Gastroesophageal sphincter (tissue), 4 donors: Measurements from ENCODE around the gene CSNK2A1. TPM values are rescaled to one million over a fixed set of nuclear protein-coding genes. Genes with fewer than 3 reads are reported as not detected.

Experiments used
- ATAC-seq: fragments of 150-250 bp; one replicate; pipeline ENCODE4 v1.9.1; 2016; ENCODE audit warnings: mild to moderate bottlenecking, moderate library complexity
- H3K27ac ChIP-seq, 4 donors: fragments of 200-600 bp; sonication (generic) in 3 of 4; 1 replicate in 3 of 4; 2 replicates in 1 of 4; pipeline ENCODE4 v1.5.1; 2016 to 2019
- H3K27me3 ChIP-seq: fragments of 200-600 bp; sonication (generic); one replicate; pipeline ENCODE4 v1.5.1; 2019
- H3K36me3 ChIP-seq, 2 donors: fragments of 200-600 bp; sonication (generic); one replicate each; pipeline ENCODE4 v1.5.1; 2019; ENCODE audit warnings: control low read depth in 1 of 2
- H3K4me1 ChIP-seq, 3 donors: fragments of 200-600 bp; sonication (generic); 1 replicate in 2 of 3; 2 replicates in 1 of 3; pipeline ENCODE4 v1.5.1; 2016 to 2019; ENCODE audit warnings: control low read depth in 2 of 3
- H3K4me3 ChIP-seq, 2 donors: fragments of 200-600 bp; sonication (generic); one replicate each; pipeline ENCODE4 v1.5.1; 2019; ENCODE audit warnings: mild to moderate bottlenecking in 1 of 2, moderate library complexity in 1 of 2
- H3K9me3 ChIP-seq, 3 donors: fragments of 200-600 bp; sonication (generic); one replicate each; pipeline ENCODE4 v1.5.1; 2017 to 2019; ENCODE audit warnings: control low read depth in 2 of 3
- EP300 ChIP-seq: sonication (generic); formaldehyde crosslinking; IDR thresholded peaks from one replicate; pipeline ENCODE4 v1.6.1; 2017; ENCODE audit warnings: antibody characterized with exemption, mild to moderate bottlenecking
- POLR2A ChIP-seq, 2 donors: fragments of 450-650 bp; IDR thresholded peaks; one replicate each; pipeline ENCODE4 v1.6.1; 2017; ENCODE audit warnings: antibody characterized with exemption in 2 of 2, mild to moderate bottlenecking in 2 of 2, moderate library complexity in 1 of 2
- POLR2AphosphoS5 ChIP-seq: sonication (generic); formaldehyde crosslinking; IDR thresholded peaks from one replicate; pipeline ENCODE4 v1.6.1; 2017; ENCODE audit warnings: antibody characterized with exemption
- WGBS, 2 donors: methylation state at CpG; one replicate each; pipeline ENCODE4 v1.1.5; 2018; ENCODE audit warnings: low coverage in 1 of 2; 5-methylcytosine and 5-hydroxymethylcytosine counted together
- total RNA-seq, 4 donors: library from RNA; depleted of rRNA; stranded (reverse); fragments of >200 nt; gene quantifications; one replicate each; pipeline ENCODE4 v1.1.0, GENCODE V29; 2016
- TF ChIP-seq, protein P1 (sequence below), 4 experiments: fragments of 200-600 bp in 2 of 4; fragments of 450-650 bp in 2 of 4; sonication (generic) in 1 of 4; IDR thresholded peaks; one replicate each; pipeline ENCODE4 v1.5.1; 2017 to 2019; ENCODE audit warnings: antibody characterized with exemption in 4 of 4, mild to moderate bottlenecking in 2 of 4, moderate library complexity in 2 of 4

The CSNK2A1 gene
- total RNA-seq, 4 donors from 2014 or later, result 69.1 to 109 (median 92.2) TPM

- Histone ChIP-seq H3K27ac (no peak overlapping the region), H3K4me1 (peaks cover 0 to 6% (median 4%) of the 10 kb centered on the region in 3 donors), H3K36me3 (no peaks in the 10 kb centered on the region), H3K4me3 (no peak overlapping the region), H3K27me3 (peaks cover 36% of the 10 kb centered on the region), H3K9me3 (no peaks in the 10 kb centered on the region)
- TF ChIP-seq, protein P1, sequence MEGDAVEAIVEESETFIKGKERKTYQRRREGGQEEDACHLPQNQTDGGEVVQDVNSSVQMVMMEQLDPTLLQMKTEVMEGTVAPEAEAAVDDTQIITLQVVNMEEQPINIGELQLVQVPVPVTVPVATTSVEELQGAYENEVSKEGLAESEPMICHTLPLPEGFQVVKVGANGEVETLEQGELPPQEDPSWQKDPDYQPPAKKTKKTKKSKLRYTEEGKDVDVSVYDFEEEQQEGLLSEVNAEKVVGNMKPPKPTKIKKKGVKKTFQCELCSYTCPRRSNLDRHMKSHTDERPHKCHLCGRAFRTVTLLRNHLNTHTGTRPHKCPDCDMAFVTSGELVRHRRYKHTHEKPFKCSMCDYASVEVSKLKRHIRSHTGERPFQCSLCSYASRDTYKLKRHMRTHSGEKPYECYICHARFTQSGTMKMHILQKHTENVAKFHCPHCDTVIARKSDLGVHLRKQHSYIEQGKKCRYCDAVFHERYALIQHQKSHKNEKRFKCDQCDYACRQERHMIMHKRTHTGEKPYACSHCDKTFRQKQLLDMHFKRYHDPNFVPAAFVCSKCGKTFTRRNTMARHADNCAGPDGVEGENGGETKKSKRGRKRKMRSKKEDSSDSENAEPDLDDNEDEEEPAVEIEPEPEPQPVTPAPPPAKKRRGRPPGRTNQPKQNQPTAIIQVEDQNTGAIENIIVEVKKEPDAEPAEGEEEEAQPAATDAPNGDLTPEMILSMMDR (IDR thresholded peaks at IDR 0.05), result no peak
- TF ChIP-seq EP300 (no peak), POLR2A (IDR thresholded peaks at IDR 0.05) (no peak), POLR2AphosphoS5 (no peak)
- ATAC-seq, result no peak
- 50 to 88% methylated on average over 1 of the region's 1 CpG for WGBS, 2 donors
Measured at GRCh38 chr20:548906-549305, 5.3 kb upstream of the CSNK2A1 start.

- 67 to 100% methylated on average over 1 of the region's 1 CpG for WGBS, 2 donors
- no peak for TF ChIP-seq POLR2A (IDR thresholded peaks at IDR 0.05)
- no peak for TF ChIP-seq POLR2AphosphoS5
- TF ChIP-seq EP300, result no peak
- TF ChIP-seq, protein P1 (IDR thresholded peaks at IDR 0.05), result no peak
- no peak for ATAC-seq
- Histone ChIP-seq H3K4me1 (peaks cover 0 to 12% (median 4%) of the 10 kb centered on the region in 3 donors), H3K9me3 (no peaks in the 10 kb centered on the region), H3K36me3 (no peaks in the 10 kb centered on the region), H3K4me3 (no peak overlapping the region), H3K27me3 (peaks cover 32% of the 10 kb centered on the region), H3K27ac (no peak overlapping the region)
Measured at GRCh38 chr20:547394-547793, 3.8 kb upstream of the CSNK2A1 start.

DNA sequence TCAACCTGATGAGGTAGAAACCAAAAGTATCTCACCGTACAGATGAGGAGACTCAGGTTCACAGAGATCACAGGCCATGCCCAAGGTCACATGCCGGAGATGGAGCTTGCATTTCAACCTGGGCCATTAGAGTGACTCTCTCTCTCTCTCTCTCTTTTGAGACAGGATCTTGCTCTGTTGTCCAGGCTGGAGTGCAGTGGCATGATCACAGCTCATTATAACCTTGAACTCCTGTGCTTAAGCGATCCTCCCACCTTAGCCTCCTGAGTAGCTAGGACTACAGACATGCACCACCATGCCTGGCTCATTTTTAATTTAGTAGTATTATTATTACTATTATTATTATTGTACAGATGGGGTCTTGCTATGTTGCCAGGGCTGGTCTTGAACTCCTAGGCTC lies 2.8 kb upstream of the CSNK2A1 start:
- Histone ChIP-seq H3K36me3 (no peaks in the 10 kb centered on the region), H3K27me3 (peaks cover 22% of the 10 kb centered on the region), H3K9me3 (no peaks in the 10 kb centered on the region), H3K4me3 (no peak overlapping the region), H3K4me1 (peaks cover 0 to 23% (median 12%) of the 10 kb centered on the region in 3 donors), H3K27ac (no peak overlapping the region)
- TF ChIP-seq, protein P1 (IDR thresholded peaks at IDR 0.05), result no peak
- TF ChIP-seq POLR2AphosphoS5, result no peak
- TF ChIP-seq EP300, result no peak
- no peak for TF ChIP-seq POLR2A (IDR thresholded peaks at IDR 0.05)
- 89% methylated on average over 3 of the region's 3 CpGs; no CpG with 5 or more reads in 1 of the 2 donors for WGBS, 2 donors
- no peak for ATAC-seq

GRCh38 chr20:544153-544725 lies 649 bp upstream of the CSNK2A1 start:
- TF ChIP-seq EP300 (no peak), POLR2AphosphoS5 (no peak), POLR2A (IDR thresholded peaks at IDR 0.05) (no peak)
- TF ChIP-seq, protein P1 (IDR thresholded peaks at IDR 0.05), result no peak
- ATAC-seq, result no peak
- Histone ChIP-seq H3K36me3 (no peaks in the 10 kb centered on the region), H3K27me3 (peaks cover 1% of the 10 kb centered on the region), H3K9me3 (peaks cover 0 to 5% (median 0%) of the 10 kb centered on the region in 3 donors), H3K4me1 (peaks cover 0 to 41% (median 12%) of the 10 kb centered on the region in 3 donors), H3K4me3 (peak overlapping the region; percentile 93 to 98), H3K27ac (peak overlapping the region in 3 of 4 donors; percentile 88 to 94 (median 93))
- WGBS, 2 donors, result 38 to 52% methylated on average over 4 to 6 of the region's 6 CpGs

DNA sequence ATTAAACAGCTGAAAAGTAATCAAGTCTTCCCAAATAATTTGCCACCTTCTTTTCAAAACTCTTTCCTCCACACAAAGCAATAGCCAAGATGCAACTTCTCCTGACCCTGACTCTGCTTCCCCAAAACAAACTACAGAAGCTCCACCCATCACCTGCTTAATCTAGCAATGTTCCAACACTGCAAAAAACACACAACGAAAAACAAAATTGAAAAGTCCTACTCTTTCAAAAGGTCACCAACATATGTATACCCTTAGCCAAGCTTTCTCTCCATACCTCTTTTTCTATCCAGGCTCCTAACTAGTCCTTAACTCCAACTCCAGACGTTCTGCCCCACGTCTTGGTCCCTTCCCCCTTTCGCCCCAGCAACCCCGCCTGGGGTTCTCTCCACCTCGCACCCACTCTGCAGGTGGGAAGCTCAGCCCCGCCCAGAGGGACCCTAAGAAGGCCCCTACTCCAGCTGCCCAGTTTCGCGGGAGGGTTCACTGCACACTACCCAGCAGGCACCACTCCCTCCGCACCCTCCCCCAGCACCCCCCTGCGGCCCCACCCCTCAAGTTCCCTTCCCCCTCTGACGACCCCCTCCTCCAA lies 717 bp downstream of the CSNK2A1 start:
- peaks cover 0 to 5% (median 0%) of the 10 kb centered on the region in 3 donors for H3K9me3 ChIP-seq
- no peaks in the 10 kb centered on the region for H3K36me3 ChIP-seq
- peak overlapping the region; percentile 93 to 98 for H3K4me3 ChIP-seq
- peaks cover 0 to 47% (median 12%) of the 10 kb centered on the region in 3 donors for H3K4me1 ChIP-seq
- H3K27ac ChIP-seq, result peak overlapping the region; percentile 88 to 94 (median 90)
- 0 to 3% methylated on average over 4 to 7 of the region's 12 CpGs for WGBS, 2 donors
- no peak for ATAC-seq
- no peaks in the 10 kb centered on the region for H3K27me3 ChIP-seq
- TF ChIP-seq, protein P1 (IDR thresholded peaks at IDR 0.05), result no peak
- no peak for TF ChIP-seq POLR2AphosphoS5
